ENCODE results near the gene DNAJB14.

Gene DNAJB14

GRCh38 chr4:99863804-99864203 is 82.6 kb downstream of the DNAJB14 start:
- no peak for DNase-seq (ENCODE audit: low read depth)

GRCh38 chr4:99861120-99861905 is 85.1 kb downstream of the DNAJB14 start:
- no peak for DNase-seq (ENCODE audit: low read depth)

- DNase-seq (ENCODE audit: low read depth) = no peak
These were observed 85.9 kb downstream of the DNAJB14 start for GRCh38 chr4:99860521-99860920.

- DNase-seq (ENCODE audit: low read depth) = no peak
These were observed 86.8 kb downstream of the DNAJB14 start for GRCh38 chr4:99859618-99860017.

- no peak for DNase-seq (ENCODE audit: low read depth)
These were observed 89.1 kb downstream of the DNAJB14 start for GRCh38 chr4:99857307-99857706.

- no peak for DNase-seq (ENCODE audit: low read depth)
These were observed 90.3 kb downstream of the DNAJB14 start for GRCh38 chr4:99856166-99856565.

- DNase-seq (ENCODE audit: low read depth) = no peak
These were observed 90.7 kb downstream of the DNAJB14 start for GRCh38 chr4:99855678-99856077.

- no peak for DNase-seq (ENCODE audit: low read depth)
These were observed 92.4 kb downstream of the DNAJB14 start for GRCh38 chr4:99853999-99854398.

GRCh38 chr4:99853190-99853589 is 93.2 kb downstream of the DNAJB14 start:
- no peak for DNase-seq (ENCODE audit: low read depth)

- no peak for DNase-seq (ENCODE audit: low read depth)
These were observed 94.1 kb downstream of the DNAJB14 start for GRCh38 chr4:99852199-99852749.

GRCh38 chr4:99848591-99849001 is 97.8 kb downstream of the DNAJB14 start:
- no peak for DNase-seq (ENCODE audit: low read depth)

GRCh38 chr4:99847362-99847976 is 98.9 kb downstream of the DNAJB14 start:
- no peak for DNase-seq (ENCODE audit: low read depth)

GRCh38 chr4:99846891-99847290 is 99.5 kb downstream of the DNAJB14 start:
- no peak for DNase-seq (ENCODE audit: low read depth)

Measured in stimulated activated CD8-positive, alpha-beta memory T cell treated with anti-CD3 and anti-CD28 coated beads, Interleukin-15, amount 100 ng/mL, for 1 hour (primary cell).